HG03342 (cell line): Measurements from ENCODE around the gene TSHZ2.

Source experiments
- ATAC-seq: cut with Tn5 transposase; IDR thresholded peaks from one replicate; pipeline ENCODE4 v1.9.1; 2021; ENCODE audit warnings: mild to moderate bottlenecking, moderate library complexity; ENCODE audit not compliant: unreplicated experiment

The TSHZ2 gene

DNA sequence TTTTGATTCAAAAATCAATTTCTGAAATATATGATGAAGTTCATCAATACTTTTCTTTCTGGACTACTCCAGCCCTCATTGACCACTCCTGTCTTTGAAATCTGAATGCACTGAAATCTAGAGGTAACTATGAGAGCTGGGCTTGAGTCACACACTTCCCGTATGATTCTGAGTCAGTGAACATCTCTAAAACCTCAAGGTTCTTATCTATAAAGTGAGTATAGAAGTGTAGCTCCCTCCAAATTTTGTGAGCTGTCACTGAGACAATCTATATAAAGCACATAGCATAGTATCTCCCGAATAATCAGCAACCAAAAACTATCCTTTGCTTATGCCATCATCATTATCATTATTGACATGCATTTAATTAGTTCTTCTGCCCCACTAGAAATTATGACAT, 182.4 kb downstream of the TSHZ2 start:
- ATAC-seq: peak; percentile 54

DNA sequence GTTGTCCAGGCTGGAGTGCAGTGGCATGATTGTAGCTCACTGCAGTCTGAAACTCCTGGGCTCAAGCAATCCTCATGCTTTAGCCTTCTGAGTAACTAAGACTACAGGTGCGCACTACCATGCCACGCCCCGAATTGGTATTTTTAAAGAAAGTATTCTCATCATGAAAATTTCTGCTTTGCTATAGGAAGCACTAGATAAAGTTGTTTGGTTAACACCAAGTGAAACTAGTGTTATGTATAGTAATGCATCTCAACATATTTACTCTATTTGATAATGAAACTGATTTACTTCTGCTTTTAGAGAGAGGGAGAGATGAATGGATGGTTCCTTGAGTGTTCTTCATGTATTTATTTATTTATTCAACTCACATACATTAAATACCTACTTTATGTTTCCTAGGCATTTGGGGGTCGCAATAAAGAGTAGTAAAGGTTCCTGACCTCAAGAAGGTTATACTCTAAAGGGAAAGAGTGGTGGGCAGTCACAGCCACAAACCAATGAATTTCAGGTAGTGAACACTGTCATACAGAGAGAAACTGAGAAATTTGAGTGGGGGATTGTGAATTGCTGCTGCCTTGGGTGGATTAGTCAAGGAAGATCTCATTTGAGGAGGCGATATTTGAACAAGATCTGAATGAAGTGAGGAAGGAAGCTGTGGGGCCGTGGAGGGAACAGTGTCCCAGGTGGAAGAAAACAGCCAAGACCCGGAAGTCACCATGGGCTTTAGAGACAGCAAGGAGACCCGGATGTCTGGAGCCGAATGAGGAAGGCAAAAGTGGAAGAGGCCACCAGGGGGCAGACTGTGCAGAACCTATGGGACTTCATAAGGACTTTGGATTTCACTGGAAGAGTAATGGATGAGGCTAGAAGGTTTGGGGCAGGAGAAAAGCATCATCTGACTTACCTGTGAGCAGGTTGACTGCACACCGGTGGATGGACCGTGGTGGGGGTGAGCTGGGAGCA, 185.6 kb downstream of the TSHZ2 start:
- peak; percentile 75 for ATAC-seq

GRCh38 chr20:53159160-53159559, 187.0 kb downstream of the TSHZ2 start:
- ATAC-seq: no peak

GRCh38 chr20:53161073-53161472, 188.9 kb downstream of the TSHZ2 start:
- no peak for ATAC-seq

- ATAC-seq: no peak
Observed at GRCh38 chr20:53161473-53161872, 189.3 kb downstream of the TSHZ2 start.

- ATAC-seq: no peak
Observed at GRCh38 chr20:53162251-53162835, 190.2 kb downstream of the TSHZ2 start.

DNA sequence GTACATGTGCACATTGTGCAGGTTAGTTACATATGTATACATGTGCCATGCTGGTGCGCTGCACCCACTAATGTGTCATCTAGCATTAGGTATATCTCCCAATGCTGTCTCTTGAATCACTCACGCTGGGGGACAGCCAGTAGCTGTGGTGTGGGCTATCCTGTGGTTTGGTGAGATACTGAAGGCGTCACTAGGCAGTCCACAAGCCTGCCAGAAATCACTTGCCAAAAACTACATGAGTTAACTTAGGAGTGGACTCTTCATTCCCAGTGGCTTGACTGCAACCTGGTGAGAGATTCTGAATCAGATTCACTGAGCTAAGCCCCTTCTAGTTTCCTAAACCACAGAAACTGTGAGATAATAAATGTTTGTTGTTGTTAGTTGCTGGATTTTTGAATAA, 191.3 kb downstream of the TSHZ2 start:
- ATAC-seq: no peak

GRCh38 chr20:53164072-53164471, 191.9 kb downstream of the TSHZ2 start:
- no peak for ATAC-seq

GRCh38 chr20:53165452-53165851, 193.3 kb downstream of the TSHZ2 start:
- no peak for ATAC-seq

DNA sequence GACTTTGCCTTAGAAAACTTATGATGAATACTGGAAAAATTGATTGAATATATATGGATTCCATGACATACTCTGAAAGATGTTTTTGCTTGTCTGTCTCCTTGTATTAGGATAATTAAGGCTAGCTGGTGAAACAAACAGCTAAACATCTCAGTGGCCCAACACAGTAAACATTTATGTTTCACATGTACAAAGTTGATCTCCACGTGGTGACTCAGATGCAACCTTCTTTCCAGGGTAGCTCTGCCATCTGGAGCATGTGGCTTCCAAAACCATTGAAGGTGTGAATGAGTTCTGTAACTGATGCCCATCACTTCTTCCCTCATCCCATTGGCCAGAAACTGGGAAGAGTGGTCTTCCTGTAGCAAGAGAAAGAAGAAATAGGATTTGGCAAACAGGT, 196.3 kb downstream of the TSHZ2 start:
- ATAC-seq: no peak

DNA sequence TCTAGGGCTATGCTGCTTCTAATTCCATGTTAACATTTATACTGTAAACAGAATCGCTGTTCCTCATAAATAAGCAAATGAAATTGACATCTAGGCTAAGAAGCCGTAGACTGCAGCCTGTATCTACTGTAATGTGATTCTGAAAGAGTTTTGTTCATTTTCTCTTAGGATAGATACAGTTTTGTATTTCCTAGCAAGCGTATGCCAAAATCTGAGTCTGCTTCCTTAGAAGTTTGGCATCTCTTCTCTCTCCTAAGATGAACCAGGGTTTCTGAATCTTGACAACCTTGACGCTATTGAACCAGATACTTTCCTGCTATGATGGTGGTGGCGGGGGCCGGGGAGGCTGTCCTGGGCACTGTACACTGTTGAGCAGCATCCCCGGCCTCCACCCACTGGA, 198.0 kb downstream of the TSHZ2 start:
- no peak for ATAC-seq

DNA sequence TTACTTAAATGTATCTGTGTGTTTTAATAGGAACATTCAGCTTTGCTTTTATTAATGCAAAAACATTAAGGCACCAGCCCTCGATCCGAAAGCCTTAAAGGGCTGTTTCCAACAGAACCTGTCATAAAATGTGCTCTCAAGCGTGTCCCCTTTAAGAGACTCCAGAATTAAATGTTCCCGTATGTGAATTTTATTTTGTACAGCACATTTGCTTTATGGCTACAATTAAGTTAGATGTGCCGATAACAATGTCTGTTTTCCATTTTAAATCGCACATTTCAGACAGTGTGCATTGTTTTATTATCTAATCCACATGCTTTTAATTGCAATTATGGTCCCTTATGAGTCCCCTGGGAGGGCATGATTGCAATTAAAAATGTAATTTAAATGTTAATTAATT, 198.9 kb downstream of the TSHZ2 start:
- no peak for ATAC-seq

- ATAC-seq: no peak
Observed at GRCh38 chr20:53174454-53174853, 202.3 kb downstream of the TSHZ2 start.

DNA sequence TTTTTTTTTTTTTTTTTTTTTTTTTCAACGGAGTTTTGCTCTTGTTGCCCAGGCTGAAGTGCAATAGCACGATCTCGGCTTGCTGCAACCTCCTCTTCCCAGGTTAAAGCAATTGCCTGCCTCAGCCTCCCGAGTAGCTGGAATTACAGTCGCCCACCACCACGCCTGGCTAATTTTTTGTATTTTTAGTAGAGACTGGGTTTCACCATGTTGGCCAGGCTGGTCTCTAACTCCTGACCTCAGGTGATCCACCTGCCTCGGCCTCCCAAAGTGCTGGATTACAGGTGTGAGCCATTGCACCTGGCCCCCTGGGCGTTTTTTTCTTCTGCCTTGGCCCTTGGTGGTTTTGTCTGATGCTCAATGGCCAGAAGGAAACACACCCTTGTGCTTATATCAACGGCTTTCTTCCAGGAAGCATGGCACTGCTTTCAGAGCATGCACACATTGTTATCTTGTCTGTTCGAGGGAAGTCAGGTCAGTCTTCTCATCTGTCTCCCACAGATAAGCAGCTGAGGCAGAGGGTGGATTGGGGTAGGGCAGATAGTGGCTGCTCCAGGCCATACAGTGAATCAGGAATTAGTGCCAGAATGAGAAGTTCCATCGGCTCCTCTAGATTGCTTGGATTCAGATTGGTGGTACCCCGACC, 203.1 kb downstream of the TSHZ2 start:
- no peak for ATAC-seq

- no peak for ATAC-seq
Observed at GRCh38 chr20:53176134-53176533, 204.0 kb downstream of the TSHZ2 start.

GRCh38 chr20:53177687-53178086, 205.5 kb downstream of the TSHZ2 start:
- no peak for ATAC-seq

DNA sequence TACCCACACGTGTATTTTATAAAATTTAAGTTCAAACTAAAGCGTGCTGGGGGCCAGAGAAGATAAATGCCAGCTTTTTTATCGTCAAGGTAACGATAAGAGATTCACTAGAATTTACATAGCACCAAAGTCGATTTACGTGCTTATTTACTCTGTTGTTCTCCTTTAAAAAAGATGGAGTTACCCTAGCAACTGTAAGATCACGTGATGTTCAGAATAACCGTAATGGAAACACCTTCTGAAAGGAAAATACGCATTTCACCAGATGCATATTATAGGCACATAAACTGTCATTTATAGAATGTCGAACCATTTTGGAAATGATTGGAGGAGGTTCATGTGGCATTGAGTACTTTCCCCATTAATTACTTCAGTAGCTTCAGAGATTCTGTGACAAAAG, 207.6 kb downstream of the TSHZ2 start:
- no peak for ATAC-seq

GRCh38 chr20:53180928-53181362, 208.8 kb downstream of the TSHZ2 start:
- ATAC-seq: no peak

- ATAC-seq: no peak
Observed at GRCh38 chr20:53181866-53182376, 209.8 kb downstream of the TSHZ2 start.

- ATAC-seq: no peak
Observed at GRCh38 chr20:53183181-53183580, 211.0 kb downstream of the TSHZ2 start.

DNA sequence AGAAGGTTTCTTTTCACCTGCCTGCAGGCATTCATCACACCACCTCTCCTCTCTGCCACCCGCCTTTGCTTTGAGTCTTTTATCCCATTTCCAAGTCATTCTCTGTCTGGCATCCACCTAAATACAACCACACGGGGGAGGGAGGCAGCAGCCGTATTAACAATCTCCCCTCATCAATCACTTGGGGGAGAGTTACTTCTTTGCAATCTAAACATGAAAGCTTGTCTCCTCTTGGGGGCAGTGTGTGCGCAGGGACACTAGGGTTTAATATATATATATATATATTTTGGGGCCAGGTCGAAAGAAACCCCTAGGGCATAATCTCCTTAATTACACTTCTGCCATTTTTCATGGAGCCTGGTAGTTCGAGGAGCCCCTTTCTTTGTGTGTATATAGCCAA, 214.5 kb downstream of the TSHZ2 start:
- no peak for ATAC-seq
